ENCODE data around the gene MTR. TPM values are rescaled to one million over a fixed set of nuclear protein-coding genes. Genes with fewer than 3 reads are reported as not detected.
A peak's percentile ranks its signal among the peaks of the same experiment; 100 is the strongest.

Gene MTR
- total RNA-seq, 6 experiments from 2014 or later, result 9.4 to 15.4 (median 11.8) TPM

DNA sequence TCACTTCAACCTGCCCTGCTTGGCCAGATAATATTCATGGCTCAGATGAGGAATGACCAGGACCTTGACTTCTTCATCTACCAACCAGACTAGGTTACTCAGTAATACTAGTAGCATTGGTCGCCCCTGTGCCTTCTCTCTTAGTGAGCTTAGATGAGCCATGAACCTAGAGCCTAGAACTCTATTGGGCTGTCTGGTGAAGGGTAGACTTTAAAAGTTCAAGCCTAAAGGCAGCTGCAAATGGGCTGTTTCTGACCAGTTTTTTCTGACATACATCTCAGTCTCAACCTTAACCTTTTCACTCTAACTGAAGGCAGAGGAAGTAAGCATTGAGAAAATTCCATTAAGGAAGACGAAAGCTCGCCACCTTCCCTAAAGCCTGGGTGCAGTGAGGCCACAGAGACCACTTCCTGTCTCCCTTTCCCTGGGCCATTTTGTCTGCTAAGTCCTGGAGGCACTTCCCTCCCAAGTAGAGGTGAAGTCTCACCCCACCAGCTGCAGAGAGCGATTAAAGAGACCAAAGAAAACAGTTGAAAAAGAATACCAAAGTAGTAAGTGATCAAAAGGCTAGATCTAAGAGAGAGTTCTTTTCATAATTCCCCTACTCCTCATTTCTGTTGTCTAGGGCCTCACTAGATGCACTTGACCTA, 53.3 kb downstream of the MTR start:
- TF ChIP-seq, protein P1, sequence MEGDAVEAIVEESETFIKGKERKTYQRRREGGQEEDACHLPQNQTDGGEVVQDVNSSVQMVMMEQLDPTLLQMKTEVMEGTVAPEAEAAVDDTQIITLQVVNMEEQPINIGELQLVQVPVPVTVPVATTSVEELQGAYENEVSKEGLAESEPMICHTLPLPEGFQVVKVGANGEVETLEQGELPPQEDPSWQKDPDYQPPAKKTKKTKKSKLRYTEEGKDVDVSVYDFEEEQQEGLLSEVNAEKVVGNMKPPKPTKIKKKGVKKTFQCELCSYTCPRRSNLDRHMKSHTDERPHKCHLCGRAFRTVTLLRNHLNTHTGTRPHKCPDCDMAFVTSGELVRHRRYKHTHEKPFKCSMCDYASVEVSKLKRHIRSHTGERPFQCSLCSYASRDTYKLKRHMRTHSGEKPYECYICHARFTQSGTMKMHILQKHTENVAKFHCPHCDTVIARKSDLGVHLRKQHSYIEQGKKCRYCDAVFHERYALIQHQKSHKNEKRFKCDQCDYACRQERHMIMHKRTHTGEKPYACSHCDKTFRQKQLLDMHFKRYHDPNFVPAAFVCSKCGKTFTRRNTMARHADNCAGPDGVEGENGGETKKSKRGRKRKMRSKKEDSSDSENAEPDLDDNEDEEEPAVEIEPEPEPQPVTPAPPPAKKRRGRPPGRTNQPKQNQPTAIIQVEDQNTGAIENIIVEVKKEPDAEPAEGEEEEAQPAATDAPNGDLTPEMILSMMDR (IDR thresholded peaks at IDR 0.05), result no peak
- TF ChIP-seq POLR2A (IDR thresholded peaks at IDR 0.05), result no peak
- DNase-seq (no peak), ATAC-seq (no peak)
- Histone ChIP-seq H3K36me3 (peaks cover 0 to 6% (median 2%) of the 10 kb centered on the region in 4 donors), H3K4me1 (peaks cover 0 to 53% (median 14%) of the 10 kb centered on the region in 4 donors), H3K9me3 (no peaks in the 10 kb centered on the region), H3K27me3 (no peaks in the 10 kb centered on the region), H3K27ac (no peak overlapping the region), H3K4me3 (no peak overlapping the region)
- 77% methylated on average over 4 of the region's 4 CpGs for WGBS (ENCODE audit: insufficient coverage, low coverage, low lambda C conversion rate, missing lambda C conversion rate)
- intact Hi-C loops (cut with DNase I), result no loop called here

- Histone ChIP-seq H3K27ac (peak overlapping the region in 1 of 3 donors; percentile 56), H3K36me3 (peaks cover 0 to 8% (median 3%) of the 10 kb centered on the region in 4 donors), H3K4me1 (peaks cover 0 to 41% (median 9%) of the 10 kb centered on the region in 4 donors), H3K27me3 (no peaks in the 10 kb centered on the region), H3K9me3 (no peaks in the 10 kb centered on the region), H3K4me3 (no peak overlapping the region)
- WGBS (ENCODE audit: insufficient coverage, low coverage, low lambda C conversion rate, missing lambda C conversion rate), result 53% methylated on average over 8 of the region's 8 CpGs
- no peak for TF ChIP-seq POLR2A (IDR thresholded peaks at IDR 0.05)
- TF ChIP-seq, protein P1 (IDR thresholded peaks at IDR 0.05), result peak in 1 of 4 donors; percentile 19
- ATAC-seq (peak; percentile 86 to 95 (median 91)), DNase-seq (peak; percentile 30 to 78 (median 68))
- intact Hi-C loops (cut with DNase I), result no loop called here
Measured at GRCh38 chr1:236850077-236850979, 55.2 kb downstream of the MTR start.

DNA sequence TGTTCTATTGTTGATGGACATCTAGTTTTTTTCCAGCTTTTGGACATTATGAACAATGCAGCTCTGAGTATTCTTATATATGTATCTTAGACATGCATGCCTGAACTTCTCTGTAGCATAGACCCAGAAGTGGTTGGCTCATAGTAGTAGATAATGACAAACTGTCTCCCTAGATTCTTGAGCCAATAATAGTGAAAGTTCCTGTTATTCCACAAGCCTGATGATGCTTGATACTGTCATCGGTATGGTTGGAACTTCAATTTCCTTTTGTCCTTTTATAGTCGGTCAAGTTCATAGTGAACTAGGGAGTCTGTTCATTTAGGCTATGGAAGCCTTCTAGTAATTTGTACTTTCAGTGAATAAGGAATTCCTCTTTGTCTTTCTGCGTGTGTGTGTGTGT, 56.8 kb downstream of the MTR start:
- H3K27me3 ChIP-seq, result no peaks in the 10 kb centered on the region
- no peak overlapping the region for H3K4me3 ChIP-seq
- H3K9me3 ChIP-seq, result no peaks in the 10 kb centered on the region
- H3K27ac ChIP-seq, result no peak overlapping the region
- TF ChIP-seq, protein P1 (IDR thresholded peaks at IDR 0.05), result no peak
- TF ChIP-seq POLR2A (IDR thresholded peaks at IDR 0.05), result no peak
- peaks cover 0 to 11% (median 5%) of the 10 kb centered on the region in 4 donors for H3K36me3 ChIP-seq
- ATAC-seq (no peak), DNase-seq (no peak)
- WGBS (ENCODE audit: insufficient coverage, low coverage, low lambda C conversion rate, missing lambda C conversion rate), result 82% methylated on average over 3 of the region's 3 CpGs
- intact Hi-C loops (cut with DNase I), result no loop called here
- peaks cover 0 to 27% (median 7%) of the 10 kb centered on the region in 4 donors for H3K4me1 ChIP-seq

GRCh38 chr1:236853921-236854604, 59.0 kb downstream of the MTR start:
- DNase-seq (no peak), ATAC-seq (no peak)
- Histone ChIP-seq H3K27me3 (no peaks in the 10 kb centered on the region), H3K27ac (no peak overlapping the region), H3K36me3 (peaks cover 0 to 11% (median 5%) of the 10 kb centered on the region in 4 donors), H3K4me1 (peaks cover 0 to 28% (median 7%) of the 10 kb centered on the region in 4 donors), H3K9me3 (no peaks in the 10 kb centered on the region), H3K4me3 (no peak overlapping the region)
- intact Hi-C loops (cut with DNase I), result no loop called here
- WGBS (ENCODE audit: insufficient coverage, low coverage, low lambda C conversion rate, missing lambda C conversion rate), result 78% methylated on average over 4 of the region's 4 CpGs
- TF ChIP-seq, protein P1 (IDR thresholded peaks at IDR 0.05), result no peak
- no peak for TF ChIP-seq POLR2A (IDR thresholded peaks at IDR 0.05)
